Astrocyte of the cerebellum (primary cell): ENCODE measurements around the gene SCUBE2.

Experiments
- DNase-seq: peaks from one replicate; pipeline ENCODE4 v3.0.0-alpha.2; 2011; ENCODE audit warnings: low read depth
- H3K4me3 ChIP-seq: 2 replicates; pipeline ENCODE4 v1.5.1; 2011; ENCODE audit warnings: mild to moderate bottlenecking, low read depth, low read length, moderate library complexity
- CTCF ChIP-seq: IDR thresholded peaks from 2 replicates; pipeline ENCODE4 v1.5.1; 2012; ENCODE audit warnings: low read length, low read depth, moderate library complexity, mild to moderate bottlenecking; ENCODE audit errors: missing control alignments
- in situ Hi-C: cut with HindIII; loops from 2 replicates; pipeline ENCODE4 v1.10.0; 2017; ENCODE audit warnings: low sequenced_read_pairs

The SCUBE2 gene

GRCh38 chr11:8973121-8973520 is 118.3 kb downstream of the SCUBE2 start:
- in situ Hi-C loops: no loop called here
- H3K4me3 ChIP-seq: no peak overlapping the region
- no peak for TF ChIP-seq CTCF
- no peak for DNase-seq

- DNase-seq: no peak
- in situ Hi-C loops: no loop called here
- no peak for TF ChIP-seq CTCF
- no peak overlapping the region for H3K4me3 ChIP-seq
Measured at GRCh38 chr11:8971924-8972316, 119.5 kb downstream of the SCUBE2 start.

GRCh38 chr11:8971196-8971923 is 120.0 kb downstream of the SCUBE2 start:
- TF ChIP-seq CTCF: no peak
- in situ Hi-C loops: no loop called here
- H3K4me3 ChIP-seq: no peak overlapping the region
- no peak for DNase-seq
